Measurements from ENCODE around the gene CYP27C1. TPM values are rescaled to one million over a fixed set of nuclear protein-coding genes. Genes with fewer than 3 reads are reported as not detected.

The CYP27C1 gene
- polyA plus RNA-seq, 1 donor from 2014 or later, result 0.84 TPM

DNA sequence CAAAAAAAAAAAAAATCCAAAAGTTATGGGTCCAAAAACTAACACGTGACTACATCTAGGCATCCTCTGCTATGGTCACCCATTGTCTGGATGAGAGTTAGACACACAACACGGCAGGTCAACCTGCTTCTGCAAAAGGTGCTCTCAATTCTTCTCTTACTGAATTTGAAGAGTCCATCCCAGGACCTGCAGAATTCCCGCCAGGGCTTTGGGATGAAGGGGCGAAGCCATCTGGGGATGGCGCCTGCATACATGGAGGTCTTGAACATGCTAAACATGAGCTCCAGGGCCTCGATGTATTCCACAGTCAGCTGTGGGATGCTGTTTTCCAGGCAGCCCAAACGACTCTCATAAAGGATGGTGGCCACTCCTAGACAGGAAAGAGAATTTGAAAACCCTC is 19.1 kb downstream of the CYP27C1 start:
- TF ChIP-seq TAF1 (IDR thresholded peaks at IDR 0.05; ENCODE audit: low read depth), result no peak
- TF ChIP-seq EZH2 (IDR thresholded peaks at IDR 0.05; ENCODE audit: borderline replicate concordance, insufficient read depth, low read length, poor library complexity, severe bottlenecking), result no peak
- no peak for TF ChIP-seq EP300 (conservative IDR thresholded peaks at IDR 0.05; ENCODE audit: poor library complexity, severe bottlenecking)
- TF ChIP-seq MXI1 (conservative IDR thresholded peaks at IDR 0.05; ENCODE audit: poor library complexity, severe bottlenecking), result no peak
- TF ChIP-seq POLR2AphosphoS5 (IDR thresholded peaks at IDR 0.05), result no peak
- TF ChIP-seq, protein P1, sequence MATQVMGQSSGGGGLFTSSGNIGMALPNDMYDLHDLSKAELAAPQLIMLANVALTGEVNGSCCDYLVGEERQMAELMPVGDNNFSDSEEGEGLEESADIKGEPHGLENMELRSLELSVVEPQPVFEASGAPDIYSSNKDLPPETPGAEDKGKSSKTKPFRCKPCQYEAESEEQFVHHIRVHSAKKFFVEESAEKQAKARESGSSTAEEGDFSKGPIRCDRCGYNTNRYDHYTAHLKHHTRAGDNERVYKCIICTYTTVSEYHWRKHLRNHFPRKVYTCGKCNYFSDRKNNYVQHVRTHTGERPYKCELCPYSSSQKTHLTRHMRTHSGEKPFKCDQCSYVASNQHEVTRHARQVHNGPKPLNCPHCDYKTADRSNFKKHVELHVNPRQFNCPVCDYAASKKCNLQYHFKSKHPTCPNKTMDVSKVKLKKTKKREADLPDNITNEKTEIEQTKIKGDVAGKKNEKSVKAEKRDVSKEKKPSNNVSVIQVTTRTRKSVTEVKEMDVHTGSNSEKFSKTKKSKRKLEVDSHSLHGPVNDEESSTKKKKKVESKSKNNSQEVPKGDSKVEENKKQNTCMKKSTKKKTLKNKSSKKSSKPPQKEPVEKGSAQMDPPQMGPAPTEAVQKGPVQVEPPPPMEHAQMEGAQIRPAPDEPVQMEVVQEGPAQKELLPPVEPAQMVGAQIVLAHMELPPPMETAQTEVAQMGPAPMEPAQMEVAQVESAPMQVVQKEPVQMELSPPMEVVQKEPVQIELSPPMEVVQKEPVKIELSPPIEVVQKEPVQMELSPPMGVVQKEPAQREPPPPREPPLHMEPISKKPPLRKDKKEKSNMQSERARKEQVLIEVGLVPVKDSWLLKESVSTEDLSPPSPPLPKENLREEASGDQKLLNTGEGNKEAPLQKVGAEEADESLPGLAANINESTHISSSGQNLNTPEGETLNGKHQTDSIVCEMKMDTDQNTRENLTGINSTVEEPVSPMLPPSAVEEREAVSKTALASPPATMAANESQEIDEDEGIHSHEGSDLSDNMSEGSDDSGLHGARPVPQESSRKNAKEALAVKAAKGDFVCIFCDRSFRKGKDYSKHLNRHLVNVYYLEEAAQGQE (IDR thresholded peaks at IDR 0.05; ENCODE audit: borderline replicate concordance), result no peak
- TF ChIP-seq, protein P2, sequence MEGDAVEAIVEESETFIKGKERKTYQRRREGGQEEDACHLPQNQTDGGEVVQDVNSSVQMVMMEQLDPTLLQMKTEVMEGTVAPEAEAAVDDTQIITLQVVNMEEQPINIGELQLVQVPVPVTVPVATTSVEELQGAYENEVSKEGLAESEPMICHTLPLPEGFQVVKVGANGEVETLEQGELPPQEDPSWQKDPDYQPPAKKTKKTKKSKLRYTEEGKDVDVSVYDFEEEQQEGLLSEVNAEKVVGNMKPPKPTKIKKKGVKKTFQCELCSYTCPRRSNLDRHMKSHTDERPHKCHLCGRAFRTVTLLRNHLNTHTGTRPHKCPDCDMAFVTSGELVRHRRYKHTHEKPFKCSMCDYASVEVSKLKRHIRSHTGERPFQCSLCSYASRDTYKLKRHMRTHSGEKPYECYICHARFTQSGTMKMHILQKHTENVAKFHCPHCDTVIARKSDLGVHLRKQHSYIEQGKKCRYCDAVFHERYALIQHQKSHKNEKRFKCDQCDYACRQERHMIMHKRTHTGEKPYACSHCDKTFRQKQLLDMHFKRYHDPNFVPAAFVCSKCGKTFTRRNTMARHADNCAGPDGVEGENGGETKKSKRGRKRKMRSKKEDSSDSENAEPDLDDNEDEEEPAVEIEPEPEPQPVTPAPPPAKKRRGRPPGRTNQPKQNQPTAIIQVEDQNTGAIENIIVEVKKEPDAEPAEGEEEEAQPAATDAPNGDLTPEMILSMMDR (IDR thresholded peaks at IDR 0.05; ENCODE audit: poor library complexity, severe bottlenecking), result no peak
- TF ChIP-seq SMC3 (conservative IDR thresholded peaks at IDR 0.05; ENCODE audit: poor library complexity), result no peak
- TF ChIP-seq RAD21 (conservative IDR thresholded peaks at IDR 0.05), result no peak
- Histone ChIP-seq H3K9me3 (ENCODE audit: low read length) (no peaks in the 10 kb centered on the region), H3K27ac (ENCODE audit: low read length) (no peak overlapping the region)

DNA sequence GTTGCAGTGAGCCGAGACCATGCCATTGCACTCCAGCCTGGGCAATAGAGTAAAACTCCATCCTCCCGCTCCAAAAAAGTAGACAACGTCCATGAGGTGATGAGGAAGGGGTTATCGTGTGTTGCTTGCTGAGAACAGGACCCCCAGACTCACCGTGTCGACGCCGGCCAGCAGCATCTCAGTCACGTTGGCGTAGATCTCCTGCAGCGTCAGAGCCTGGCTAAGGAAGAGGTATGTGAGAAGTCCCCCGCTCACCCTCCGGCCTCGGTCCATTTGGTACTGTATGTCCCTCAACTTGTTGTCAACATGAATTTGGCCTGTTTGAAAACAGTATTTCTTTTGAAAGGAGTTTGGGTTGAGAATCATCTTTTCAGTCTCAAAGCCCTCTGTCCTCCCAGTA is 20.9 kb downstream of the CYP27C1 start:
- Histone ChIP-seq H3F3A (ENCODE audit: insufficient read depth, low read length, poor library complexity, severe bottlenecking) (no peaks in the 10 kb centered on the region), H3K4me3 (ENCODE audit: low read length) (no peak overlapping the region), H4K20me1 (ENCODE audit: insufficient read depth) (no peaks in the 10 kb centered on the region), H2AFZ (ENCODE audit: low read depth, low read length) (no peak overlapping the region), H3K79me2 (replicated peaks; ENCODE audit: insufficient read depth, low read length) (no peaks in the 10 kb centered on the region), H3K27ac (ENCODE audit: low read length) (no peak overlapping the region), H3K9ac (ENCODE audit: low read length) (no peak overlapping the region), H3K9me2 (ENCODE audit: insufficient read depth, low read length) (no peaks in the 10 kb centered on the region), H3K36me3 (ENCODE audit: insufficient read depth, low read length) (no peaks in the 10 kb centered on the region), H3K9me3 (ENCODE audit: low read length) (no peaks in the 10 kb centered on the region), H3K27me3 (ENCODE audit: insufficient read depth, low read depth, low read length) (no peaks in the 10 kb centered on the region), H3K4me2 (ENCODE audit: low read length) (no peak overlapping the region)
- TF ChIP-seq TAF1 (IDR thresholded peaks at IDR 0.05; ENCODE audit: low read depth) (no peak), SMC3 (conservative IDR thresholded peaks at IDR 0.05; ENCODE audit: poor library complexity) (no peak), EP300 (conservative IDR thresholded peaks at IDR 0.05; ENCODE audit: poor library complexity, severe bottlenecking) (no peak), MXI1 (conservative IDR thresholded peaks at IDR 0.05; ENCODE audit: poor library complexity, severe bottlenecking) (no peak), POLR2AphosphoS5 (IDR thresholded peaks at IDR 0.05) (no peak), RAD21 (conservative IDR thresholded peaks at IDR 0.05) (no peak)
- TF ChIP-seq, protein P1 (IDR thresholded peaks at IDR 0.05; ENCODE audit: borderline replicate concordance), result no peak
- TF ChIP-seq, protein P2 (IDR thresholded peaks at IDR 0.05; ENCODE audit: poor library complexity, severe bottlenecking), result no peak

More for the DNA sequence above, 19.1 kb downstream of the CYP27C1 start:
- no peaks in the 10 kb centered on the region for H4K20me1 ChIP-seq (ENCODE audit: insufficient read depth)
- no peak overlapping the region for H3K4me3 ChIP-seq (ENCODE audit: low read length)
- no peaks in the 10 kb centered on the region for H3K9me2 ChIP-seq (ENCODE audit: insufficient read depth, low read length)
- H3K9ac ChIP-seq (ENCODE audit: low read length), result no peak overlapping the region
- no peak overlapping the region for H2AFZ ChIP-seq (ENCODE audit: low read depth, low read length)
- H3K36me3 ChIP-seq (ENCODE audit: insufficient read depth, low read length), result no peaks in the 10 kb centered on the region
- H3F3A ChIP-seq (ENCODE audit: insufficient read depth, low read length, poor library complexity, severe bottlenecking), result no peaks in the 10 kb centered on the region
- no peak overlapping the region for H3K4me2 ChIP-seq (ENCODE audit: low read length)
- no peaks in the 10 kb centered on the region for H3K27me3 ChIP-seq (ENCODE audit: insufficient read depth, low read depth, low read length)
- no peaks in the 10 kb centered on the region for H3K79me2 ChIP-seq (replicated peaks; ENCODE audit: insufficient read depth, low read length)

All from neural cell (in vitro differentiated cells).